ENCODE measurements around the gene METAP1D. TPM values are rescaled to one million over a fixed set of nuclear protein-coding genes. Genes with fewer than 3 reads are reported as not detected.

The METAP1D gene
- total RNA-seq, 4 donors from 2014 or later = 0.75 to 6.4 (median 3.6) TPM

DNA sequence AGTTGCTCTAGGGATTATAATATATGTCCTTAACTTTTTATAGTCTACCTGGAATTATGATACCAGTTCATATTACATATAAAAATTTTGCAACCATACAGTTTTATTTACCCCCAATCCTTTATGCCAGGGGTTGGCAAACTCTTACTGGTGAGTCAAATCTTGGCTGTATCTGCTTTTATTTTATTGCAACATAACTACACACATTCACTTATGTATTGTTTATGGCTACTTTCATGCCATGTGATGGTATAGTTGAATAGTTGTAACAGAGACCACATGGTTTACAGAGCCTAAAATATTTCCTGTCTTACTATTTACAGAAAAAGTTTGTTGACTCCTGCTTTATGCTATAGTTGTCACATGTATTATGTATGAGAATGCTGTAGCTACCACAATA lies 128.7 kb downstream of the METAP1D start:
- Histone ChIP-seq H3K27ac (no peak overlapping the region), H3K27me3 (no peaks in the 10 kb centered on the region), H3K9me3 (no peaks in the 10 kb centered on the region), H3K4me1 (no peaks in the 10 kb centered on the region), H3K36me3 (no peaks in the 10 kb centered on the region), H3K4me3 (no peak overlapping the region)
- in situ Hi-C loops (cut with MboI; ENCODE audit: low pct_ligation_motif_present in 1 of 4, low pct_unique_long_range_greater_than_20kb in 1 of 4, low sequenced_read_pairs in 3 of 4) = no loop called here
- TF ChIP-seq, protein P1, sequence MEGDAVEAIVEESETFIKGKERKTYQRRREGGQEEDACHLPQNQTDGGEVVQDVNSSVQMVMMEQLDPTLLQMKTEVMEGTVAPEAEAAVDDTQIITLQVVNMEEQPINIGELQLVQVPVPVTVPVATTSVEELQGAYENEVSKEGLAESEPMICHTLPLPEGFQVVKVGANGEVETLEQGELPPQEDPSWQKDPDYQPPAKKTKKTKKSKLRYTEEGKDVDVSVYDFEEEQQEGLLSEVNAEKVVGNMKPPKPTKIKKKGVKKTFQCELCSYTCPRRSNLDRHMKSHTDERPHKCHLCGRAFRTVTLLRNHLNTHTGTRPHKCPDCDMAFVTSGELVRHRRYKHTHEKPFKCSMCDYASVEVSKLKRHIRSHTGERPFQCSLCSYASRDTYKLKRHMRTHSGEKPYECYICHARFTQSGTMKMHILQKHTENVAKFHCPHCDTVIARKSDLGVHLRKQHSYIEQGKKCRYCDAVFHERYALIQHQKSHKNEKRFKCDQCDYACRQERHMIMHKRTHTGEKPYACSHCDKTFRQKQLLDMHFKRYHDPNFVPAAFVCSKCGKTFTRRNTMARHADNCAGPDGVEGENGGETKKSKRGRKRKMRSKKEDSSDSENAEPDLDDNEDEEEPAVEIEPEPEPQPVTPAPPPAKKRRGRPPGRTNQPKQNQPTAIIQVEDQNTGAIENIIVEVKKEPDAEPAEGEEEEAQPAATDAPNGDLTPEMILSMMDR (IDR thresholded peaks at IDR 0.05) = no peak
- TF ChIP-seq POLR2AphosphoS5 (IDR thresholded peaks at IDR 0.05) (no peak), POLR2A (IDR thresholded peaks at IDR 0.05) (no peak), EP300 (IDR thresholded peaks at IDR 0.05; ENCODE audit: low read depth) (no peak)
- no peak for DNase-seq
- intact Hi-C loops (cut with DNase I; ENCODE audit: low total_unique reads) = no loop called here

DNA sequence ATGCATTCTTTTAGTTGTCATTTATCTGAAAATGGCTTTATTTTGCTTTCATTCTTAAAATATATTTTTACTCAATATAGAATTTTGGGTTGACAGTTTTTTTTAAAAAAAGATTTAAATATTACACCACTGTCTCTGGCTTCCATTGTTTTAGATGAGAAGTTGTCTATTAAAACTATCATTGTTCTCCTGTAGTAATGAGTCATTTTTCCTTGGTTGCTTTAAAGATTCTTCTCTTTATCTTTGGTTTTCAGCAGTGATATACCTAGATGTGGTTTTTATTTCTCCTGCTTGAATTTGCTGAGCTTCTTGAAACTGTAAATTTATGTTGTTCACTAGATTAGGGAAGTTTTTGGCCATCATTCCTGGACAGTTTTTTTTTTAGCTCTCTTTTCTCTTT lies 129.7 kb downstream of the METAP1D start:
- in situ Hi-C loops (cut with MboI; ENCODE audit: low pct_ligation_motif_present in 1 of 4, low pct_unique_long_range_greater_than_20kb in 1 of 4, low sequenced_read_pairs in 3 of 4) = no loop called here
- no peaks in the 10 kb centered on the region for H3K27me3 ChIP-seq
- TF ChIP-seq POLR2A (IDR thresholded peaks at IDR 0.05) (no peak), POLR2AphosphoS5 (IDR thresholded peaks at IDR 0.05) (no peak), EP300 (IDR thresholded peaks at IDR 0.05; ENCODE audit: low read depth) (no peak)
- TF ChIP-seq, protein P1 (IDR thresholded peaks at IDR 0.05) = no peak
- no peak overlapping the region for H3K4me3 ChIP-seq
- no peaks in the 10 kb centered on the region for H3K36me3 ChIP-seq
- intact Hi-C loops (cut with DNase I; ENCODE audit: low total_unique reads) = no loop called here
- no peak overlapping the region for H3K27ac ChIP-seq
- DNase-seq = no peak
- no peaks in the 10 kb centered on the region for H3K9me3 ChIP-seq
- H3K4me1 ChIP-seq = no peaks in the 10 kb centered on the region

Other genes with a start within 250 kb of the METAP1D start
- 100 to 1,000 TPM in 1 of 4 donors, 10 to 100 TPM in 3; 26.9 to 151 (median 40.5) TPM for gene SLC25A12, start 105.7 kb upstream of the METAP1D start, total RNA-seq
- gene HAT1, start 77.5 kb upstream of the METAP1D start, total RNA-seq = 10 to 100 TPM in 2 of 4 donors, 1 to 10 TPM in 2; 4.2 to 19.4 (median 12.0) TPM
- gene DLX1, start 85.6 kb downstream of the METAP1D start, total RNA-seq = not detected
- under 1 TPM in 1 of 4 donors, not detected in 3; 0.16 TPM for gene DLX2, start 102.9 kb downstream of the METAP1D start, total RNA-seq